22Rv1 (cell line): Measurements from ENCODE around the gene ALPL.

Source experiments
- ZFX ChIP-seq: fragments of 450-650 bp; IDR thresholded peaks from 2 replicates; pipeline ENCODE4 v1.6.1; 2017; ENCODE audit warnings: antibody characterized with exemption, borderline replicate concordance
- TF ChIP-seq, protein P1 (sequence below): fragments of 450-650 bp; IDR thresholded peaks from 2 replicates; pipeline ENCODE4 v1.5.1; 2017; ENCODE audit warnings: mild to moderate bottlenecking

DNA sequence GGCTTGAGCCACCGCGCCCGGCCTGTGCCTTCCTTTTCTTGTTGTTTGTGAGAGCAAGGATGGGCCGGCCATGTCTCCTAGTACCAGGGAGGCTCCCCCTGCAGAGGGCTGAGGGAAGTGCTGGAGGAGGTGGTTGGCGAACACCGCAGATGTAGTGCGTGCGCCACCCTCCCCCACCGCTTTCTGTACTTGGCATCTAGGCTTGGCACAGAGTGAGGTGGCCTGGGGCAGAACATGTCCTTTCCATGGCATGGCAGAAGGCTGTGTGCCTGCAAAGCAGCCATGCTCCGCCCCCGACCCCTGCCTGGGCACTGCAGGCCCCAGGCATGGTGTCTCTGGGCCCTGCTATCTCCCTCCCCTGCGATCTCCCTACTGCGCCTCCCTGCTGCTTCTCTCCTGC is 30.7 kb downstream of the ALPL start:
- TF ChIP-seq, protein P1, sequence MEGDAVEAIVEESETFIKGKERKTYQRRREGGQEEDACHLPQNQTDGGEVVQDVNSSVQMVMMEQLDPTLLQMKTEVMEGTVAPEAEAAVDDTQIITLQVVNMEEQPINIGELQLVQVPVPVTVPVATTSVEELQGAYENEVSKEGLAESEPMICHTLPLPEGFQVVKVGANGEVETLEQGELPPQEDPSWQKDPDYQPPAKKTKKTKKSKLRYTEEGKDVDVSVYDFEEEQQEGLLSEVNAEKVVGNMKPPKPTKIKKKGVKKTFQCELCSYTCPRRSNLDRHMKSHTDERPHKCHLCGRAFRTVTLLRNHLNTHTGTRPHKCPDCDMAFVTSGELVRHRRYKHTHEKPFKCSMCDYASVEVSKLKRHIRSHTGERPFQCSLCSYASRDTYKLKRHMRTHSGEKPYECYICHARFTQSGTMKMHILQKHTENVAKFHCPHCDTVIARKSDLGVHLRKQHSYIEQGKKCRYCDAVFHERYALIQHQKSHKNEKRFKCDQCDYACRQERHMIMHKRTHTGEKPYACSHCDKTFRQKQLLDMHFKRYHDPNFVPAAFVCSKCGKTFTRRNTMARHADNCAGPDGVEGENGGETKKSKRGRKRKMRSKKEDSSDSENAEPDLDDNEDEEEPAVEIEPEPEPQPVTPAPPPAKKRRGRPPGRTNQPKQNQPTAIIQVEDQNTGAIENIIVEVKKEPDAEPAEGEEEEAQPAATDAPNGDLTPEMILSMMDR: peak; percentile 82
- TF ChIP-seq ZFX: no peak
